ENCODE measurements around the gene DIPK2A.

The DIPK2A gene

DNA sequence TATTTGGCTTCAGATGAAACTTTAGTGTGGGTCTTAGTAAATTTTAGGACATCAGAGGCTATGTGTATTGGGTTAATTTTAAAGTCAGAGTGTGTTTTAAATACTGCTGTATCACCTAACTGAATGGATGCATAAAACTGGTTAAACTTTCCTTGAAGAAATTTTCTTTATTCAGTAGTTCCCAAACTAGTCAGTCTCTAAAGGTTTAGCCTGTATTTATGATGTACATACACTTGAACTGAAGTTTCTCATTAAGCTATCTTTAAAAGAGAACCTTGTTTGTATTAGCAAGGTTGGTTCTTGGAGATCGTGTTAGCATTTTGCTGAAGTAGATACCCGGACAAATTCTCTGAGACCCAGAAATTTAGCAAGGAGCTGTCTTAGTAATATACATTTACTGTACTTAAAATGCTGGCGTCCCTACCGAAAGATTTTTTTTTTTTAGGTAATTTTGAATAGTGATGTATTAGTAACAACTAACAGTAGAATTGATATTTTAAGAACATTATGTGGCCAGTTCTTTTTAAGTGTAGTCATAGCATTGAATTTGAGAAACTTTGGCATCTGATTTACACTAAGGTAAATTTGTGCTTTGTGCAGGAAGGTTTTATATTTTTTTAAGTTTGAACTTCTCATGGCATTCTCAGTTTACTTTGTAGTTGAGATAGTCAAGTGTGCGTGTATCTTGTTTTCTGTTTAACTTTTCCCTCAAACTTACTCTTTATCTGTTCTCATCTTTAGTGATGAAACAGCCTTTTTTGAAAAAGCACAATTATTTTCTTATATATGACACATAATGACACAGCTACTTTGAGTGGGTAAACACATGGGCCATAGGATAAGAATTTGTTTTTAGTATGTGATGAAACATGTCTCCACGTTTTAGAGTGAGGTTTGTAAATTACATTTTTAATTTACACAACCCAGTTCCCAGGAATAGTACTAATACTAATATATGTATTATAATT is 2.9 kb downstream of the DIPK2A start:
- DNase-seq (ENCODE audit: low read depth in 2 of 2) = no peak

DNA sequence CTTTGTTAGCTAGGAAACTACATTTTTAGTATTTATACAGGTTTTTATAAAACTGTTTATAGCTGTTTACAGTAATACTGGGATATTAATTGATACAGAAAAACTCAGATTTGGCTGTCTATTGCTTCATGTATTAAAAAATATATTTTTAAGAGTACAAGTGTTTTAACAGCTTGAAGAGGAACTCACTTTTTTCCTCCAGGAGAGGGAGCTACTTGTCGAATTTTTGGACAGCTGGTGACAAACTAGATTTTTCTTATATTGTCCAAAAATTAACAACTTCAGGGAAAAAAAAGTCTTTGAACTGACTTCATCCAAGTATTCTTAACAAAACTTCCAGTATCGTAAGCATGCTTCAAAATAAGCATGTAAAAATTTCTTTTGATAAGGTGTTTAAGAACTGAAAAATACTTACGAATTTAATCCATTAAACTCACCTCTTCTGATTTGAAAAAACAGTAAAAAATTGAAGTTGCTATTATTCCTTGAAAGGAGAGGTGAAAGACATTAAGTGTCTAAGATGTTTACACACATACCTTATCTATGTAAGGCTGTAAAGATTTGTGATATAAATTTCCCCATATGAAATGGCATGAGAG is 4.0 kb downstream of the DIPK2A start:
- no peak for DNase-seq (ENCODE audit: low read depth in 2 of 2)

DNA sequence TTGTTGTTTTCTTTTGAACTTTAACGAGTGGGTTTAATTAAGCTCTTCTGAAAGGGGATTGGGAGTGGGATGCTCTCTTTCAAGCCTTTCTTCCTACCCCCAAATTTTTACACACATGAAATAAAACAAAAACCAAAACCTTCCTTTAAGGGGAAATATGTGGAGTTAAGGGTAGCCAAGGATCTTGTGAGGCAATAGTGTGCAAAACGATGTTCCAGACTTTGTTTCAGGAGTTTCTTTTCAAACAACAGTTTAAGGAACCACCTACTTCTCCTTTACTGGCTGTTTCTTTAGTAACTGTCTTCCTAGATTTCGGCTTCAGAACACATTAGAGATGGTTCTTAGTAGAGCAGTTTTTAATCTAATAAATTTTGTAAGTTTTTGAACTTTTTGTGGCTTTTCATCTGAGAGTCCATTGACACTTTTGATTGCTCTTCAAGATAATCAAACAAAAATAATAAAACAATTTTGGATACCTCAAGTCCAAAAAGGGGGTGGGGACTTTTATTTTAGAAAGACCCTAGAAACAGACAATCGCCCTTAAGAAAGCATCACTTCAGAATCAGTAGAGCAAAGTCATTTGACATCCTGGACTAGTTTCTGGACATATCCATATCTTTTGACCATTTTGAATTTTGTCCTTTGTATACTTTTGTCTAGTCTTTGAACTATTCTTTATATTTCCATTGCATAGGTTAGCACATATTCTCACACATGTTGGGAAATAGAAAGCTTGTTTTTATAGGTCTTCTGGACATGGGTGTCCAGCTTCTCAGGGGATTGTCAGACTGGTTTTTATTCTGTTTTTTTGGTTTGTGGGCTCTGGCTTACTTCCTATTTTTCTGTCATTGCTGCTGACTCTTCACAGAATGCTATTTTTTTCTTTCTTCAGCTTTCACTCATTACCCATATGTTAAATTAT is 6.0 kb downstream of the DIPK2A start:
- DNase-seq (ENCODE audit: low read depth in 2 of 2) = no peak

DNA sequence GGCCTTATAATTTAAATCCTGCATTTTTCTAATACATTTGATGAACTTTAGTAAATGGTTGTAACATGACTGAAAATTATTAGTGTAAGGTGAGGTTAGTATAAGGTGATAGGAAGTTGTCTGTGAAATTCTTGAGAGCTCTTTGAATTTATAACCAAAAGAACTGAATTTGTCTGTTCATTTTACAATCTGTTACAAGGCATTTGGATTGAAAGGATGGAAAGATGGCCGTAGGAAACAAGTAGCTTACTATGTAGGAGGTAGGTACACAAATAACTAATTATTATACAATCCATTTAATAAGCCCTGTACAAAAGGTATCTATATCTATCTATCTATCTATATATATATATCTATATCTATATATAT is 6.6 kb downstream of the DIPK2A start:
- DNase-seq (ENCODE audit: low read depth in 2 of 2) = no peak

DNA sequence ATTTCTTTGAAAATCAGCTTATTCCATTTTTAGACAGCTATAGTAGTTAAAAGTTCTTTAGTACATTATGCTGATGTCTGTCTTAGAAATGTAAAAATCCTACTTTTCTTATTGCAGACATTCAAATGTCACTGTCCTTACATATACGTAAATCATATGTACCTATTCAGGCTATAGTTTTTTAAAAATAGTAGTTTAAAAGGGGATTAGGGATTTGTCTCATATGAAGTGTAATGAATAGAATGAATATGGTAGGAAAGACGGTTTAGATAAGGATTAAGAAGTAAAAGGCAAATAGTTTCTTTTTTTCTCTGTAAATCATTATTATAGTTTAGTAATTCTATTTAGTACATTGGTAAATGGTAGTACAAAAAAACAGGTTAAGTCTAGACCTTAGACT is 7.4 kb downstream of the DIPK2A start:
- DNase-seq (ENCODE audit: low read depth in 2 of 2) = no peak

DNA sequence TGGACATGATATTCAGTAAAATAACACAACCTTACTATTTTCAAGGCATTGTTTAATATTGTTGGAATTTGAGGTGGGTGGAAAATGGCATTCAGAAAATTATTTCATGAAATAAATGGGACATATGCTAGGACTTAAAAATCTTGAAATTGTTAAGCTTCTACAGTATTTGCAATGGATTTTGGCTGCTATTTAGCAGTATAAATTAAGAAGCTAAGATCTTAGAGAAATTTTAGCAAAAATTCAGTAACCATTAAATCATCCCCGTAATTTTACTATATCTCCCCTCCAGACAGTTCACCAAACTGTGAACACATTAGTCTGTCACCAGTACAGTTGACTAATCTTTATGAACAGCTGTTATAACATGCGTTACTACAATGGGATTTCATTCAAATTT is 8.2 kb downstream of the DIPK2A start:
- no peak for DNase-seq (ENCODE audit: low read depth in 2 of 2)

DNA sequence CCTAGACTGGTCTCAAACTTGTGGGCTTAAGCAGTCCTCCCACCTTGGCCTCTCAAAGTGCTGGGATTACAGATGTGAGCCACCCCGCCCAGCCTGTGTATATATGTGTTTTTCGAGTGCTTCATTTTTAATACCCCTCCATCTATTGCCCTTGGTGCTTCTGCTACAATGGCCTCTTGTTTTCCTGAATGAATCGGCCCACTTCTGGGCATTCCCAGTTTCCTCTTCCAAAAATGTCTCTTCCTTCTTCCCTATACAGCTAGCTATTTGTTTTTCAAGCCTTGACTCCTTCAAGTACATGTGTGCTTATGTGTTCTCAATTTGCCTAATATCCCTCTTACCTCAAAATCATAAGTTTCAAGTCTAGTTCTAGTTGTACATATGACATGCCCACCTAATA is 16.7 kb downstream of the DIPK2A start:
- DNase-seq (ENCODE audit: low read depth in 2 of 2) = no peak

DNA sequence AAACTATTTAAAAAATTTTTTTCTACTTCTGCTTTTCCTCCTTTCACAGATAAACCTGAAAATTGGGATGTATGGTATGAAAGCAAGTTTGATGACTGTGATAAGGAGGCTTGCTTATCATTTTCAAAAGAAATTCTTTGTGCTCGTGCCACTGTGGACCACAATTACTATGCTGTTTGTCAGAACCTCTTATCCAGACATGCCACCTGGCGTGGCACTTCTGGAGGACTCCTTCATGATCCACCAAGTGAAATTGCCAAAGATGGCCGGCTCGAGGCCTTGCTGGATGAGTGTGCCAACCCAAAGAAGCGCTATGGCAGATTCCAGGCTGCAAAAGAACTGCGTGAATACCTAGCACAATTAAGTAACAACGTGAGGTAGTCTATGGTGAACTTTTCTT is 17.8 kb downstream of the DIPK2A start:
- no peak for DNase-seq (ENCODE audit: low read depth in 2 of 2)

DNA sequence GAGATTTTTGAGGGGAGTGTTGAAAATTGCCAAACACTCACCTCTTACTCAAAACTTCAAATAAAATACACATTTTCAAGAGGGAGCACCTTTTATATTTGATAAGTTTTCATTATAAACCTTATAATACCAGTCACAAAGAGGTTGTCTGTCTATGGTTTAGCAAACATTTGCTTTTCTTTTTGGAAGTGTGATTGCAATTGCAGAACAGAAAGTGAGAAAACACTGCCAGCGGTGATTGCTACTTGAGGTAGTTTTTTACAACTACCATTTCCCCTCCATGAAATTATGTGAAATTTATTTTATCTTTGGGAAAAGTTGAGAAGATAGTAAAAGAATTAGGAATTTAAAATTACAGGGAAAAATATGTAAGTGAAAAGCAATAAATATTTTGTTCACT is 20.1 kb downstream of the DIPK2A start:
- no peak for DNase-seq (ENCODE audit: low read depth in 2 of 2)

DNA sequence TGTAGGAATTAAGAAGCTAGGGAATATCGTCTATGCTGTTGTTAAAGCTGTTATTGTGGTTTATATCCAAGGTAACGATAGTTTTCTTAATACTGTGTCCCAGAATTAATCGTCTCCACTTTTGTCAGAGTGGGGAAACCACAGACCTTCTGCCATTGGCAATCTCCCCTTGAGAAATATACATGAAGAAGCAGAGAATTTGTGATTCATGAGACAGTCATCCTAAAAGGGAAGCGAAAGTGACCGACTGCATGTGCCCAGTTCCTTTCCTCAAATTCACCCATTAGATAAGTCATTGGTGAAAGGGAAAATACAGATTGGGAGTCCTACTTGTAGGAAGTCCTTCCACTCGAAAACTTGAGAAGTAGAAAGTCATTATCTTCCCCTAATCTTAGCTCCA is 26.6 kb downstream of the DIPK2A start:
- no peak for DNase-seq (ENCODE audit: low read depth in 2 of 2)

DNA sequence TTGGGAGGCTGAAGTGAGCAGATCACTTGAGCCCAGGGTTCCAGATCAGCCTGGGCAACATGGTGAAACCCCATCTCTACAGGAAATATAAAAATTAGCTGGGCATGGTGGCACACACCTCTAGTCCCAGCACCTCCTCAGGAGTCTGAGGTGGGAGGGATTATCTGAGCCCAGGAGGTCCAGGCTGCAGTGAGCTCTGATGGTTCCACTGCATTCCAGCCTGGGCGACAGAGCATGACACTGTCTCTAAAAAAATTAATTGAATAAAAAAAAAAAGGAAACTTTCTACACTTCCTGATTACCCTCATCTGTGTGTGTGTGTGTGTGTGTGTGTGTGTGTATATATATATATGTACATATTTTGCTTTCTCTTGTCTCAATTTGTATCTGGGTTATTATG is 31.4 kb downstream of the DIPK2A start:
- DNase-seq (ENCODE audit: low read depth in 2 of 2) = no peak

DNA sequence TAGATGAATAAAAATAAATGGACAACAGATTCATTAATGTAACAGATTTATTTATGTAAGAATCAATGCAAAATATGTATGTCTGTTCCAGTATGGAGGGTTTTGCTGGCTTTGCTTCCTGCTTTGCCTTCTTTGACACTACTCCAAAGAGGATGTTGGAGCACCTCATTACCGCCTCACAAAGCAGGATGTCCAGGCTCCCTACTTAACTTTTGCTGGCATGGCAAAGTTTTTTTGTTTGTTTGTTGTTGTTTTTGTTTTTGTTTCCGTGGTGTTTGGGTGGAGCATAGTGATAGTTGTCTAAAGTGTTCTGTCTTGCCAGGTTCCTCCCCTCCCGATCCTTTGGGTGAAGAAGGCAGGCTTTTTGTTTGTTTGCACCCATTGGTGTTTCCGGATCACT is 38.7 kb downstream of the DIPK2A start:
- no peak for DNase-seq (ENCODE audit: low read depth in 2 of 2)

DNA sequence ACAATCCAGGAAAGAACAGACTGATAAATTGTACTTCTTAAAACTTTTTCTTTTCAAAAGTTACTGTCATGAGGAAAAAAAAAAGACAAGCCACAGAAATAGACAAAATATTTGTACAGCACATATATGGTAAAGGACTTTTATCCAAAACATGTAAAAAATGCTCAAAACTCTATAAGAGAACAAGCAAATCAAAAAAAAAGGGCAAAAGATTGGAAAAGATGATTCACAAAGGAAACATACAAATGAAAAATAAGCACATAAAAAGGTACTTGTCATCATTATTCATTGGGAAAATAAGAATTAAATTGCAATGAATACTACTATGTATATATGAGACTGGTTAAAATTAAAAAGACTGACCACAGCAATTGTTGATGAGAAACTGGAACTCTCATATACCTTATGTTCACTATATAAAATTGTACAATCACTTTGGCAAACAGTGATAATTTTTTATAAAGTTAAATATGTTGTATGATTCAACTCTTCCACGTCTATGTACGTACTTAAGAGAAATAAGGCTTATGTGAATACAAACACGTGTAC is 39.7 kb downstream of the DIPK2A start:
- no peak for DNase-seq (ENCODE audit: low read depth in 2 of 2)

DNA sequence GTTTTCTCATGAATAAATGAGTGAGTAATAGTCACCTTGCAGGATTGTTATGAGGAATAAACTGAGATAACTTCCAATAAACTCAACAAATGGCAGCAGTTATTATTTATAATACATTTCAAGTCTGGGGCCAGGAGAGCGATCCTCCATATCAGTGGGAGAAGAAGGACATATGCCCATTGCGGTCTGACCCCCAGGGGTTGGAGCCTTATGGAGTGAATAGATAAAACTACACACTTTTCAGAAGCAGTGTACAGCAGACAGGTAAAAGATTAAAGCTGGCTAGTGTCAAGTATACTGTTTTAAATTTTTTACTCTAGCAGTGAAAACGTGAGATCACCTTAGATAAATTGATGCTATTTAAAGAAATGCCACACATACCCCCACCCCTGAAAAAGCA is 43.5 kb downstream of the DIPK2A start:
- no peak for DNase-seq (ENCODE audit: low read depth in 2 of 2)

DNA sequence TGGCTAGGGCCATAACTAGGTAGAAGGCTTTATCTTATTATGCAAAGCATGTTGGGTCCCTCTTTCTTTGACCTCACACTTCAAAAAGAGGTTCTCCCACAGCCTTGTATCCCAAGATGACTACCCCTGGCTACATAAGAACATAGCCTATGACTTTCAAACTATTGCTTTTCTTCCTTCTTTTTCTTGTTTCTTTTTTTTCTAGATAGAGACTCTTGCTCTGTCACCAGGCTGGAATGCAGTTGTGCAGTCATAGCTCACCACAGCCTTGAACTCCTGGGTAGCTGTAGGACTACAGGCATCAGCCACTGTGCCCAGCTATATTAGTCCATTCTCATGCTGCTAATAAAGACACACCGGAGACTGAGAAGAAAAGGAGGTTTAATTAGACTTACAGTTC is 47.2 kb downstream of the DIPK2A start:
- no peak for DNase-seq (ENCODE audit: low read depth in 2 of 2)
